HG03139 (cell line): ENCODE measurements around the gene KCNS1.
"Not testable (repeated sequence)": the region's sequence is repeated elsewhere in the genome, so short reads cannot be mapped to it uniquely, and the experiment has no call there.

Experiments
- ATAC-seq: cut with Tn5 transposase; IDR thresholded peaks from one replicate; pipeline ENCODE4 v1.9.1; 2021; ENCODE audit not compliant: unreplicated experiment

The KCNS1 gene

GRCh38 chr20:45080867-45081624, 19.9 kb downstream of the KCNS1 start:
- no peak for ATAC-seq

DNA sequence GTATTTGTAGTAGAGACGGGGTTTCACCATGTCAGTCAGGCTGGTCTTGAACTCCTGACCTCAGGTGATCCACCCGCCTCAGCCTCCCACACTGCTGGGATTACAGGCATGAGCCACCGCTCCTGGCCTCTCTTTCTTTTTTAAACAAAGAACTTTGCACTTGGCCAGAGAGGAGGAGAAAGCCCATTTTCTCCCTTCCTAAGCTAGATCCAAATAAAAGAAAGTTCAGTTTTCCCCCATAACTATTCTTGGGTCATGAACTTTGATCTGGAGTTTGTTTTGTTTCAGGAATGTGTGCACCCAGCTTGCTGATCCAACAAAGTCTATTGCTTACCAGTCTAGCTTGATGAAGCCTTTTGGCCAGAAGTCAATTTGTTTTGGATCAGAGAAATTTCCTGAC, 23.4 kb downstream of the KCNS1 start:
- no peak for ATAC-seq

DNA sequence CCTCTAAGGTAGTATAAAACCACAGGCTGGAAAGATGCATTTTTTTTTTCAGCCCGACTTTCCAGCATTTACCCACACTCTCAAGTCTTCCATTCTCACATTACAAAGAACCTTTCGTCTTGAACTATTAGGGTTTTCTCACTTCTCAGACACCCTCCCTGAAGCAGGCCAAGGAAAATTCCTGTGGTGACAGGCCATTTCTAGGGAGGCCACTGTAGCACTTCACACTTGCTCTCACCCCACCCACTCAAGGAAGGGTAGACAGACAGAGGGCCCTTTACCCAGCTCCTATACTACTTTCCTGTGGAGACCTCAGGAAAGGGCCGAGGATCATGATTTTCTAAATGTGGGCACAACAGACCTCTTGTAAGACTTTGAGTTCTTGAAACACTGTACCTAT, 27.7 kb downstream of the KCNS1 start:
- ATAC-seq = no peak

- no peak for ATAC-seq
These were observed 28.9 kb downstream of the KCNS1 start for GRCh38 chr20:45072066-45072465.

GRCh38 chr20:45070932-45071632, 29.8 kb downstream of the KCNS1 start:
- ATAC-seq = no peak

DNA sequence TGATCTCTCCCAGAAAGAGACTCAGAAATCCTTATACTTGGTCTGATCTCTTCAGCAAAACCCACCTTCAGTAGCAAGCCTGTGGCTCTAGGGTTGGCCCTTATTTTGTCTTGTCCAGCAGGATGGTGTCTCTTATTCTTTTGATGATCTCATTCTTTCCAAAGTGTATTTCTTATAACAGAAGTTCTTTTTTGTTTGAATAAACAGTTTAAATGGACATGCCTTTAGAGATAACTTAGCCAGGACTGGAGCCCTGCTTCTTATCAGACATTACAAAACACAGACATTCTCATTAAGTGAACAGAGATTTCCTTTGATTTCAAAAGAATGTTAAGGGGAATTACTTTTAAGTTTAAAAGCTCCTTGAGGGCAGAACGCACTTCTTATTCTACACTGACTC, 31.7 kb downstream of the KCNS1 start:
- no peak for ATAC-seq

GRCh38 chr20:45067558-45067957, 33.4 kb downstream of the KCNS1 start:
- no peak for ATAC-seq

DNA sequence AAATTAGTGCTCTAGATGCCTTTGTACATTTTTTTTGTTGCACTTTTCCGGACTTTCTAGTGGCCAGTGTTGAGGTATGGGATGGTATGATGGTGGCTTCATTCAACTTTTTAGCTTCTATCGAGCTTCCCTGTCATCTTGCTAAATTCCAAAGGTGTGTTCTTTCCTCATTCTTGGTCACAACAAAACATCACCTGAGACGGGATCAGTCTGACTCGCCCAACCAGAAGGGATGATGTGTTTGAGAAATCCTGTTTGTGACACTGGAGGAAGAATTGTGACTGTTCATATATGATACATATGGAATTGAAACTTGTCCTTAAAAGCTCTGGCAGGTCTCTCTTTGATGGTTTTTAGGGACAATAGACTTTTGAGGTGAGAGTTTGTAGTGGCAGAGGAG, 33.8 kb downstream of the KCNS1 start:
- no peak for ATAC-seq

DNA sequence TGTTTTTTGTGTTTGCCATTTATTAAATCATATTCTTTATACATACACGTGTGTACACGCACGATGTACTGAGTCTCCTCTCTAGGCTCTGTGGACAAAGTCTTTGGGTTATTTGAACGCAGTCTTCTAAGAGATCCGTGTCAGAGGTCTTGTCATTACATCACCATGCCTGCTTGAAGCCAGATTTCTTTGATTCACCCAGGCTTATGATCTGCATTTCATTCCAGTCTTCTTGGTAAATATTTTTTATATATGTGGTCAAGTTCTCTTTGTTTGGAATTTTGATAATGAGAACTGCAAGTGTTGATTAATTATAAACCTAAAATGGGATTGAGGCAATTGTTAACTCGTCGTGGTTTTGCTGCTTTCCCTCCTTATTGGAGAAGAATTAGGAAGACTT, 34.6 kb downstream of the KCNS1 start:
- ATAC-seq = no peak

GRCh38 chr20:45064812-45065211, 36.1 kb downstream of the KCNS1 start:
- no peak for ATAC-seq

DNA sequence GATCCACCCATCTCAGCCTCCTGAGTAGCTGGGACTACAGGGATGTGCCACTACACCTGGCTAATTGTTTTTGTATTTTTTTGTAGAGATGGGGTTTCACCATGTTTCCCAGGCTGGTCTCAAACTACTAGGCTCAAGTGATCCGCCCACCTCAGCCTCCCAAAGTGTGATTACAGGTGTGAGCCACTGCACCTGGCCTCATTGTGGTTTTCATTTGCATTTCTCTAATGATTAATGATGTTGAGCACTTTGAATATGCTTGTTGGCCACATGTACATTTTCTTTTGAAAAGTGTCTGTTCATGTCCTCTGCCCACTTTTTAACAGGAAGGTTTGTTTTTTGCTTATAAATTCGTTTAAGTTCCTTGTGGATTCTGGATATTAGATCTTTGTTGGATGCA, 37.8 kb downstream of the KCNS1 start:
- ATAC-seq = not testable (repeated sequence)

DNA sequence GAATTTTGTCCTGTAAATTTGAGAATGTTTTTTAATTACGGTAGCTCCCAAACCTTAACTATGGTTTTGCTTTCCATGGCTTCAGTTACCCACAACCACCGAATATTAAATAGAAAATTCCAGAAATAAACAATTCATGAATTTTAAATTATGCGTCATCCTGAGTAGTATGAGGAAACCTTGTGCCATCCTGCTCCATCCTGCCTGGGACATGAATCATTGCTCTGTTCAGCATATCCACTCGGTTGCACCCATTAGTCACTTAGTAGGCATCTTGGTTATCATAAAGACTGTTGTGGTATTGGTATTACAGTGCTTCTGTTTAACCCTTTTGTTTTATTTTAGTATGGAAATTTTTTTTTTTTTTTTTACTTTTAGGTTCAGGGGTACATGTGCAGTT, 39.7 kb downstream of the KCNS1 start:
- ATAC-seq = no peak

DNA sequence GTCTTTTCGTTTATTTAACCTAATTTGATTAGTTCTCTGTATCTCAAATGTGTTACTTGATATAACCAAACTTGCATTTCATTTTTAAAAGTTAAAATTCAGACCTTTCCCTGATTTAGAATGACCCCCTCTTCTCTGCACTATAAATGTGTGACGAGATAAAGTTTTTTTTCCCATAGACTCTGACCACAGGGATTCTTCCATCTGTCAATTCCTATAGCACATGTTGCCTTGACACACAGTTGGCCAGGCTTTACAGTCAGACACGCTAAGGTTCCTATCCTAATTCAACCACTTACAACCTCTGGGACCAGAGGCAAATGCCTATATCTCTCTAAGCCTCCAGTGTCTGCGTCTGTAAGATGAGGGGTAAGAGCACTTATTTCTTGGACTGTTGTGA, 40.6 kb downstream of the KCNS1 start:
- ATAC-seq = no peak

DNA sequence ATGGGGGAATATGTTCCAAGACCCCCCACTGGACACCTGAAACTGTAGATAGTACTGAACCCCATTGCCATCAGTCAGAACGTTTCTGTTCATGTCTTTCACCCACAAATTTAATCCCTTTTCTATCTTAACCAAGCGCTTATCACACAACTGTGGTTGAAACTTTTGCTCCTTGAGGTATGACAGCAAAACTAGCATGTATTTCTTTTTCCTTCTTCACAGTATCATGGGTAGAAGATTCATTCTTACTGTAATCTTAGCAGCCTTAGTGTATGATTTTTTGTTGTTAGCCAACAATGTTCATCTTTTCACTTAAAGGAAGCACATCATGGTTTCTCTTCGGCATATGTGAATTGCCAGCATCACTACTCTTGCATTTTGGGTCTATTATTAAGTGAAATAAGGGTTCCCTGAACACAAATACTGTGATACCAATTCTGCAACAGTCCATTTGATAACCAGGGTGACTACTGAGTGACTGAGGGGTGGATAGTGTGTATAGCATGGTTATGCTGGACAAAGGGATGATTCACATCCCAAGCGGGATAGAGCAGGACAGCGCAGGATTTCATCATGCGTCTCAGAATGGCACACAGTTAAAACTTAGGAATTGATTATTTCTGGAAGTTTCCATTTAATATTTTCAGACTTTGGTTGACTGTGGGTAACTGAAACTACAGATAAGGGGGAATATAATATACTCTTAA, 41.8 kb downstream of the KCNS1 start:
- no peak for ATAC-seq

DNA sequence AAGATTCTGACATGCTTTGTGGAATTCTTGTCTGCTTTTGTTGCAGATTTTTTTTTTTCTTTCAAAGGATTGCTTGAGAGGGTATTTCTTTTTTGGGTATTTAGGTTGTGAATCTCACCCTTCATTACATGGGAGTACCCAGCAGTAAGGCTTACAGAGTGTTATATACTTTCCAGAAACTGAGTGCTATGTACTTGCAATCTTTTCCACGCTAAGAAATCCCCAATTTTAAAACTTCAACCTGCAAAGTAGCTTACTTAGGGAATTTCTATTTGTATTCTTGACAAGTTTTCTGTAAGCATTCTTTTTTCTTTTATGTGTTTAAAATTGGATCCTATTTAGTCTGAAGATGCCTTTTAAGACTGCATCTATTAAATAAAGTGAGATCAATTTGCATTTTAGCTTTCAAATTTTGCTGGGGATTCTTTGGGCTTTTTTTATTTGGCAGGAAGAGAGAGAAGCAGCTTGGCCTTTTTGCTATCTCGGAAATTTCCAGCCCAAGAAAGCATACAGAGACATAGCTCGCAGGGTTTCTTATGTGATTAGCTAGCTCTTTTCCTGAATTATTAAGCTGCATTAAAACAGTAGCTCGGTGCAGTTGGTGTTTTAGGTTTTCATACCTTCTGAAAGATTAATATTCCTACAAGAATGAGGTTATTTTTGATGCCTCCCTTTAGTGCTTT, 42.6 kb downstream of the KCNS1 start:
- no peak for ATAC-seq

DNA sequence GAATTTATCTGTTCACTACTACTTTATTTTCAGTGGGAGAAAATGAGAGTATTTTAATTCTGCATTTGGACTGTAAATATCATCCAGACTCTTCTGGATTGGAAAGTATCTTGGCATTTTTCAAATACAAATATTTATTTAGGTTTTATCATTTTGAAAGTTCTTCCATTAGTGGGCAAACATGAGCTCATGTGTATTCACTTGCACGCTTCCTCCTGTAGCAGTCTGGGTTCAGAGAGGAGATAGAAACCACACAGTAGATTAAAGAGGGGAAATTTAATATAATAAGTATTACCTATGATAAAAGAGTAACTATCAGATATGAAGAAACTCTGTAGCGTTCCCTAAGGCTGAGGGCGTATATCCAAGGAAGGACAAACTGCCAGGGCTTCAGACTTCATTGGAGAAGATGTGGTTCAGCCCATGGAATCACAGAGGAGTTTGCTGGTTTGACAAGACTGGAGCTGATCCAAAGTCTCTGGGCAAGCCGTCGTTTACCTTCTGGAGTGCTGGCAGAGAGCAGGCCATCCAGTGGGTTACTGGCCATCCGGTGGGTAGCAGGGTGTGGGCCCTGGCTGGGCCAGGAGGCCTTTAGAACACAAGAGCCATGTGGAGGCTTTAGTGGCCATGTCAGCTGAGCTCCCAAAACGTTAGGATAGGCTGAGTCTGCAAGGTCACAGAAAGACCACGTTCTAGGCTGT, 44.3 kb downstream of the KCNS1 start:
- no peak for ATAC-seq

DNA sequence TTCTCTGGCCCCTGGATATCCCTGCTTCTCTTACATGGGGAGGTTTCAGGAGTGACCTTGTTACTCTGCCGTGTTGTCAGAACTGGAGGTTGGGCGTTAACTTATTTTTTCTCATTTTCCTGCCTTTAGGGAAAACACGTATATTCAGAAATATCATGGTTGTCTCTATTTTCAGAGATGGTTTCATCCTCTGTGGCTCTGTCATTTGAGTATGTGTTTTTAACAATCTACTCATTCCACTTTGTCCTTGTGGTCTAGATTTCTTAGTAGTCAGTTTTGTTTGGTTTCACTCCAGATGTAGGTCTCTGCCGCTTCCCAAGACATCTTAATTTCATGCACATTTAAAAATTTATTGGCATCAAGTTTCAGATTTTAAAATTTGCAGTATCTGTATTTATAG, 45.9 kb downstream of the KCNS1 start:
- no peak for ATAC-seq

- no peak for ATAC-seq
These were observed 47.2 kb downstream of the KCNS1 start for GRCh38 chr20:45053430-45054351.

DNA sequence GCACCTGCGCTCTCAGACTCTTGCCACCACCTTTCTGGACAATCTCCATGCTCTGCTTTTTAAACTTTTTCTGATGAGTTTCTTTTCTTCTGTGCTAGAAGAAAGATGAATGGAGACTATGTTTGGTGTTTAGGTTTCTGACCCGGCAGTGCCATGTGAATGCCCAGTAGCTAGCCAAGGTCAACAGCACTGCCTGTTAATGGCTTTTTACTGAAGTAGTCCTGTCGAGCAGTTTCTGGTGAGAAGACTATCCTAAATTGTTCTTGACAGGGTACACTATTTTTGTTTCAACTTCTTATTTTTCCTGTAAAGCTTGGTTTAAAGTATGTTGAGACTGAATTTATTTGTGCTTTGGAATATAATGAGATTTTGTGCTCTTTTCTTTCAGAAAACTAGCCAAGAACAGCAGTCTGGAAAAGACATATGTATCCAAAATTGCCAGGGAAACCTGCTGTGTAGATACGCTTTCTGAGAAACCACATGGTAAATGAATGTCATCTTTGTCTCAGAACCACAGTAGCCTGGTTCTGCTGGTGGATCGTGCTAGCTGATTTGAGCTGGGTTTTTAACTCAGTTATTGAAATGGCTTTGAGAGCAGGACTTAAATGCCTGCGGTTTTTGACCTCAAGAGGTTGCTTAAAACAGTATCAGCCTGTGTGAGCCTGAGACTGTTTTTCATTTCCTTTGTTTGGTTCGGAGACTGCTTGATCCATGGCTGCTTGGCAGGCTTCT, 48.1 kb downstream of the KCNS1 start:
- no peak for ATAC-seq
